ENCODE data around the gene TMEM202. TPM values are rescaled to one million over a fixed set of nuclear protein-coding genes. Genes with fewer than 3 reads are reported as not detected.

The TMEM202 gene
- total and polyA plus RNA-seq, 4 donors, result not detected

DNA sequence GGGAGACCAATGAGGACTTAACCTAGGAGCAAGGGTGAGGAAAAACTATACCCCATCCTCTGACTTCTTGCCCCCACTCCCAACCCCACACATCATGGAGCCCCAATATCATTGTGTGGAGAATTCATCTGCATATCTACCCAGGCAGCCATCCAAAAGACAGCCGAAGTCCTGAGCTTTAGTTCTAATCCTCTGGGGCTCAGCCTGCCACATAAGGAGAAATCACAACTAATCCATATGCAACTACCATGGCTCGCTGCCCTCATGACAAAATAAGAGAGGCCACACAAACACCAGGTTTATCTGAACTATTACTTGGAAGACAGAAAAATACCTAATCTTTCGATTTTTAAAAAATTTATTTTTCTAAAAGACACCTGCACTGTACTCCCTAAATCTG is 40.0 kb upstream of the TMEM202 start:
- TF ChIP-seq YY1 (IDR thresholded peaks at IDR 0.05) (no peak), HNF4G (IDR thresholded peaks at IDR 0.05) (no peak)
- H3K4me1 ChIP-seq (ENCODE audit: control insufficient read depth in 4 of 4, insufficient read depth in 4 of 4, low read length in 3 of 4), result no peaks in the 10 kb centered on the region
- no peak overlapping the region for H3K4me3 ChIP-seq (ENCODE audit: low read depth in 1 of 3, low read length in 3 of 3)
- 94% methylated on average over 3 of the region's 3 CpGs for WGBS
- DNase-seq (ENCODE audit: low spot score), result no peak
- H3K27ac ChIP-seq (ENCODE audit: low read depth in 1 of 2, low read length in 2 of 2), result no peak overlapping the region
- no peaks in the 10 kb centered on the region for H3K27me3 ChIP-seq (ENCODE audit: control insufficient read depth in 4 of 4, insufficient read depth in 4 of 4, low read length in 3 of 4)
- peaks cover 0 to 28% (median 25%) of the 10 kb centered on the region in 4 donors for H3K36me3 ChIP-seq (ENCODE audit: control insufficient read depth in 4 of 4, insufficient read depth in 3 of 4, low read depth in 1 of 4, low read length in 3 of 4)
- H3K9ac ChIP-seq (ENCODE audit: low read depth in 1 of 2, low read length in 2 of 2), result no peak overlapping the region
- no peaks in the 10 kb centered on the region for H3K9me3 ChIP-seq (ENCODE audit: control insufficient read depth in 4 of 4, low read length in 3 of 4)

DNA sequence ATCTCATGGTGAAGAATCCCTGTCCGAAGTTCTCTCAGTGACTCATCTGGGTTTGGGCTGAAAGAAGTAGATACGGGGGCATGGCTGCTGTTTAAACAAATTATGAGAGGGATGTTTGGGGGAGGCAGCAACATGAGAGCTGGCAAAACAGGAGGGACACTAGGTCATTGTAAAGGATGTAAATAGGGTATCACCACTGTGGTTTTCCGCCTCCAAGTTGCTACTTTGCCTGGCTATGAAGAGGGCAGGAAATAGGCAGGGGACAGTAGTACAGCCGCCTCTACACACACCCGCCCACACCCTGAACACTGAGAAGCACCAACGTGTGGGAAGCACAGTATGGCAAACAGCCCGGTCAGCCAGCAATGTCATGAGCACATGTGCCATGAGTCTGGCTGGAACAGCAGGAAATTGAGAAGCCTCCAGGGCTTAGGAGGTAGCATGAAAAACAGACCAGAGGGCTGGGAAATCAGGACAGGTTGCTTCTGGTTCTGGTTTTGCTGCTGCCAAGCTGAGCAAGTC is 39.4 kb upstream of the TMEM202 start:
- Histone ChIP-seq H3K9me3 (ENCODE audit: control insufficient read depth in 4 of 4, low read length in 3 of 4) (no peaks in the 10 kb centered on the region), H3K9ac (ENCODE audit: low read depth in 1 of 2, low read length in 2 of 2) (no peak overlapping the region), H3K27ac (ENCODE audit: low read depth in 1 of 2, low read length in 2 of 2) (no peak overlapping the region), H3K4me3 (ENCODE audit: low read depth in 1 of 3, low read length in 3 of 3) (no peak overlapping the region), H3K4me1 (ENCODE audit: control insufficient read depth in 4 of 4, insufficient read depth in 4 of 4, low read length in 3 of 4) (no peaks in the 10 kb centered on the region), H3K36me3 (ENCODE audit: control insufficient read depth in 4 of 4, insufficient read depth in 3 of 4, low read depth in 1 of 4, low read length in 3 of 4) (peaks cover 0 to 24% (median 20%) of the 10 kb centered on the region in 4 donors), H3K27me3 (ENCODE audit: control insufficient read depth in 4 of 4, insufficient read depth in 4 of 4, low read length in 3 of 4) (no peaks in the 10 kb centered on the region)
- TF ChIP-seq SP1 (IDR thresholded peaks at IDR 0.05) (no peak), HNF4A (conservative IDR thresholded peaks at IDR 0.05) (no peak), FOXA1 (IDR thresholded peaks at IDR 0.05) (no peak), GABPA (IDR thresholded peaks at IDR 0.05 in 1 of 2, conservative IDR thresholded peaks at IDR 0.05 in 1 of 2) (no peak), HNF4G (IDR thresholded peaks at IDR 0.05) (no peak), NR2F2 (IDR thresholded peaks at IDR 0.05) (no peak), JUND (IDR thresholded peaks at IDR 0.05) (no peak), YY1 (IDR thresholded peaks at IDR 0.05) (no peak), EGR1 (IDR thresholded peaks at IDR 0.05; ENCODE audit: low read depth in 2 of 2) (no peak), TAF1 (conservative IDR thresholded peaks at IDR 0.05) (no peak), RXRA (IDR thresholded peaks at IDR 0.05) (no peak), FOXA2 (IDR thresholded peaks at IDR 0.05) (no peak), RAD21 (IDR thresholded peaks at IDR 0.05) (no peak)
- TF ChIP-seq, protein P1, sequence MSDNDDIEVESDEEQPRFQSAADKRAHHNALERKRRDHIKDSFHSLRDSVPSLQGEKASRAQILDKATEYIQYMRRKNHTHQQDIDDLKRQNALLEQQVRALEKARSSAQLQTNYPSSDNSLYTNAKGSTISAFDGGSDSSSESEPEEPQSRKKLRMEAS (IDR thresholded peaks at IDR 0.05), result no peak
- TF ChIP-seq, protein P2, sequence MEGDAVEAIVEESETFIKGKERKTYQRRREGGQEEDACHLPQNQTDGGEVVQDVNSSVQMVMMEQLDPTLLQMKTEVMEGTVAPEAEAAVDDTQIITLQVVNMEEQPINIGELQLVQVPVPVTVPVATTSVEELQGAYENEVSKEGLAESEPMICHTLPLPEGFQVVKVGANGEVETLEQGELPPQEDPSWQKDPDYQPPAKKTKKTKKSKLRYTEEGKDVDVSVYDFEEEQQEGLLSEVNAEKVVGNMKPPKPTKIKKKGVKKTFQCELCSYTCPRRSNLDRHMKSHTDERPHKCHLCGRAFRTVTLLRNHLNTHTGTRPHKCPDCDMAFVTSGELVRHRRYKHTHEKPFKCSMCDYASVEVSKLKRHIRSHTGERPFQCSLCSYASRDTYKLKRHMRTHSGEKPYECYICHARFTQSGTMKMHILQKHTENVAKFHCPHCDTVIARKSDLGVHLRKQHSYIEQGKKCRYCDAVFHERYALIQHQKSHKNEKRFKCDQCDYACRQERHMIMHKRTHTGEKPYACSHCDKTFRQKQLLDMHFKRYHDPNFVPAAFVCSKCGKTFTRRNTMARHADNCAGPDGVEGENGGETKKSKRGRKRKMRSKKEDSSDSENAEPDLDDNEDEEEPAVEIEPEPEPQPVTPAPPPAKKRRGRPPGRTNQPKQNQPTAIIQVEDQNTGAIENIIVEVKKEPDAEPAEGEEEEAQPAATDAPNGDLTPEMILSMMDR (IDR thresholded peaks at IDR 0.05; ENCODE audit: low read depth, low read length, missing input control), result no peak
- TF ChIP-seq, protein P3, sequence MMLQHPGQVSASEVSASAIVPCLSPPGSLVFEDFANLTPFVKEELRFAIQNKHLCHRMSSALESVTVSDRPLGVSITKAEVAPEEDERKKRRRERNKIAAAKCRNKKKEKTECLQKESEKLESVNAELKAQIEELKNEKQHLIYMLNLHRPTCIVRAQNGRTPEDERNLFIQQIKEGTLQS (IDR thresholded peaks at IDR 0.05), result no peak
- TF ChIP-seq, protein P4, sequence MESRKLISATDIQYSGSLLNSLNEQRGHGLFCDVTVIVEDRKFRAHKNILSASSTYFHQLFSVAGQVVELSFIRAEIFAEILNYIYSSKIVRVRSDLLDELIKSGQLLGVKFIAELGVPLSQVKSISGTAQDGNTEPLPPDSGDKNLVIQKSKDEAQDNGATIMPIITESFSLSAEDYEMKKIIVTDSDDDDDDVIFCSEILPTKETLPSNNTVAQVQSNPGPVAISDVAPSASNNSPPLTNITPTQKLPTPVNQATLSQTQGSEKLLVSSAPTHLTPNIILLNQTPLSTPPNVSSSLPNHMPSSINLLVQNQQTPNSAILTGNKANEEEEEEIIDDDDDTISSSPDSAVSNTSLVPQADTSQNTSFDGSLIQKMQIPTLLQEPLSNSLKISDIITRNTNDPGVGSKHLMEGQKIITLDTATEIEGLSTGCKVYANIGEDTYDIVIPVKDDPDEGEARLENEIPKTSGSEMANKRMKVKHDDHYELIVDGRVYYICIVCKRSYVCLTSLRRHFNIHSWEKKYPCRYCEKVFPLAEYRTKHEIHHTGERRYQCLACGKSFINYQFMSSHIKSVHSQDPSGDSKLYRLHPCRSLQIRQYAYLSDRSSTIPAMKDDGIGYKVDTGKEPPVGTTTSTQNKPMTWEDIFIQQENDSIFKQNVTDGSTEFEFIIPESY (IDR thresholded peaks at IDR 0.05), result no peak
- TF ChIP-seq, protein P5, sequence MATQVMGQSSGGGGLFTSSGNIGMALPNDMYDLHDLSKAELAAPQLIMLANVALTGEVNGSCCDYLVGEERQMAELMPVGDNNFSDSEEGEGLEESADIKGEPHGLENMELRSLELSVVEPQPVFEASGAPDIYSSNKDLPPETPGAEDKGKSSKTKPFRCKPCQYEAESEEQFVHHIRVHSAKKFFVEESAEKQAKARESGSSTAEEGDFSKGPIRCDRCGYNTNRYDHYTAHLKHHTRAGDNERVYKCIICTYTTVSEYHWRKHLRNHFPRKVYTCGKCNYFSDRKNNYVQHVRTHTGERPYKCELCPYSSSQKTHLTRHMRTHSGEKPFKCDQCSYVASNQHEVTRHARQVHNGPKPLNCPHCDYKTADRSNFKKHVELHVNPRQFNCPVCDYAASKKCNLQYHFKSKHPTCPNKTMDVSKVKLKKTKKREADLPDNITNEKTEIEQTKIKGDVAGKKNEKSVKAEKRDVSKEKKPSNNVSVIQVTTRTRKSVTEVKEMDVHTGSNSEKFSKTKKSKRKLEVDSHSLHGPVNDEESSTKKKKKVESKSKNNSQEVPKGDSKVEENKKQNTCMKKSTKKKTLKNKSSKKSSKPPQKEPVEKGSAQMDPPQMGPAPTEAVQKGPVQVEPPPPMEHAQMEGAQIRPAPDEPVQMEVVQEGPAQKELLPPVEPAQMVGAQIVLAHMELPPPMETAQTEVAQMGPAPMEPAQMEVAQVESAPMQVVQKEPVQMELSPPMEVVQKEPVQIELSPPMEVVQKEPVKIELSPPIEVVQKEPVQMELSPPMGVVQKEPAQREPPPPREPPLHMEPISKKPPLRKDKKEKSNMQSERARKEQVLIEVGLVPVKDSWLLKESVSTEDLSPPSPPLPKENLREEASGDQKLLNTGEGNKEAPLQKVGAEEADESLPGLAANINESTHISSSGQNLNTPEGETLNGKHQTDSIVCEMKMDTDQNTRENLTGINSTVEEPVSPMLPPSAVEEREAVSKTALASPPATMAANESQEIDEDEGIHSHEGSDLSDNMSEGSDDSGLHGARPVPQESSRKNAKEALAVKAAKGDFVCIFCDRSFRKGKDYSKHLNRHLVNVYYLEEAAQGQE (IDR thresholded peaks at IDR 0.05), result no peak
- WGBS, result 69% methylated on average over 7 of the region's 7 CpGs
- no peak for DNase-seq (ENCODE audit: low spot score)
